ENCODE measurements around the gene SLC9A9.

SLC9A9 gene

DNA sequence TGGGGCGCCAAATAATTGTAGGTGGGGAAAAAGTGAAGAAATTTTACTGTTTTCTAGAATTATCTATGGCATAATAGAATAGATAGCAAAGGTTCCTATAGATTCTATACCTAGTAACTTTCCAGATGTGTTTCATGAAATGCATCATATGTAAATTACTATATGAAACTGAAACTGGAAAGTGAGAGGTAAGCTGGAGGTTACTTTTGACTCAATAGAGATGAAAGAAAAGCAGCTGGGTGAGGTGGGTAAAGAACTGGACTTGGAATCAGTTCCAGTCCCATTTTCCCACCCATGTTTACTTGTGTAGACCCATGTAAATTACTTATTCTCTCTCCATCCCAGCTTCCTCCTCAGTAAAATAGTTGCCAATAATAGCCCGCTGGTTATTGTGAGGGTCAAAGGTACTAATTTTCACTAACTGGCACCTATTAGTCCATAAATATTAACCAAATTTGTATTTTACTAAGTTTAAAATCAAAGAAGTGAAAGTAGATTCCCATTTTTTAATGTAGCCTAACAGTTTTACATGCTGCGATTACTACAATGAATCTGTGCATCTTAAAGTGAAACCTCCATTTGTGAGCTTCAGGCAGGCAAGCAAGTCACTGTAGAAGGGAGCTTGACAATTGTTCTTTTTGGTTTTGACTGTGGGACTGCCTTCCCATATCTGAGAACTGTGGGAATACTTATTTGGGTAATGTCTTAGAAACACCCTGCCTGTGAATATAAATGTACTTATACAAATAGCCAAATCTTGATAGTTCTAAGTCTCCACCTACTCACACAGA is 312.1 kb downstream of the SLC9A9 start:
- H3K4me3 ChIP-seq (ENCODE audit: low read depth, low read length), result no peak overlapping the region
- TF ChIP-seq CTCF (conservative IDR thresholded peaks at IDR 0.05; ENCODE audit: low read depth, low read length), result no peak
- DNase-seq (ENCODE audit: low read depth), result peak; percentile 31

DNA sequence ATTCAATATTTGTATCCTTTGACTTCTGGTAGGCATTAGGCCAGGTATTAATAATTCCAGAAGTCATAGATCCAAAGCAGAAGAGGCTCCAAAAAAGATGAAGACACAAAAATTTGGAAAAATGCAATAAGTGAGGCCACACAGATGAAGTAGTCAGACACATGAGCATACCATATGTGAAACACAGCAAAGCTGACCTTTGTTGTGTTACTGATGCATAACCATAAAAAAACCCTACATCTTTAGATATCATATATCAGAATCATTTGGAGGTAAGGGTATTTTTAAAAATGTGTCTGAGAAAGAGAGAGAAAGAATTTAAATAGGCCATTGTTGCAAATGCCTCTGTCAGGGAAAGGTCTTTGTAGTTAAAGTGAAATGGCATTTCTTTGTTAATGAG is 314.9 kb downstream of the SLC9A9 start:
- no peak for DNase-seq (ENCODE audit: low read depth)
- H3K4me3 ChIP-seq (ENCODE audit: low read depth, low read length), result no peak overlapping the region
- TF ChIP-seq CTCF (conservative IDR thresholded peaks at IDR 0.05; ENCODE audit: low read depth, low read length), result no peak

GRCh38 chr3:143532091-143532490 is 316.2 kb downstream of the SLC9A9 start:
- DNase-seq (ENCODE audit: low read depth), result no peak
- no peak overlapping the region for H3K4me3 ChIP-seq (ENCODE audit: low read depth, low read length)
- no peak for TF ChIP-seq CTCF (conservative IDR thresholded peaks at IDR 0.05; ENCODE audit: low read depth, low read length)

DNA sequence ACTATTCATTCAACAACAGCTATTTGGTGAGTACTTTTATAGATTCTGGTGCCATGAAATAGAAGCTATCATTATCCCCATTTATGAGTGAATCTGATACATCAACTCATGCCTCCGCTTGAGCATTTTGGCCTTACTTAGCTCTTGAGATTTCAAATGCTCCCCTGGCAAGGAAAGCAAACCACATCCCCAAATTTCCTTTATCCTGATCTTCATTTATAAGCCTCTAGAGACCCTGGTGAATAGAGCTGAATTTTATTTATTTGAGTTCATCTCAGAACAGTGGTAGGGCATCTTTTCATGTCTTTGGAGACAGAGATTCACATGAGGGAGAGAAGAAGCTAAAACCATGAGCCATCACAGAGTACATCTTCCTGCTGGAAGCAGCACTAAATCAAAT is 317.2 kb downstream of the SLC9A9 start:
- no peak for DNase-seq (ENCODE audit: low read depth)
- no peak overlapping the region for H3K4me3 ChIP-seq (ENCODE audit: low read depth, low read length)
- TF ChIP-seq CTCF (conservative IDR thresholded peaks at IDR 0.05; ENCODE audit: low read depth, low read length), result no peak

DNA sequence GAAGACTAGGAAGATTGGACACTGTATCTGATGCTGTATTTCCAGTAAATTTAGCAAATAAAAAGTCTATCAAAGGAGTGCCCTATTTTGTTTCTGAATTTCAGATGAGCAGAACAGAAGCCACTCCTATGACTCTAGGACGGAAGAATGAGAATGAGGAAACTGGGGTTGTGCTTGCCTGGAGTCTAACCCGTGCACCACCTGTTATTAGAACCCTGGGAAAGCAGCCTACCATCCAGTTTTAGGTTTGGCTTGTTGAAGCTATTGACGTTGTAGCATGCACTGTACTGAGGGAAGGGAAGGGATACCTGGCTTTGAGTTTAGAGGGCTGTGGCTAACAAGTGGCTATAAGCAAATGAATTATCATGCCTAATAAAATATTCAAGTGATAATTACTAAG is 318.5 kb downstream of the SLC9A9 start:
- no peak for DNase-seq (ENCODE audit: low read depth)
- H3K4me3 ChIP-seq (ENCODE audit: low read depth, low read length), result no peak overlapping the region
- TF ChIP-seq CTCF (conservative IDR thresholded peaks at IDR 0.05; ENCODE audit: low read depth, low read length), result no peak

- TF ChIP-seq CTCF (conservative IDR thresholded peaks at IDR 0.05; ENCODE audit: low read depth, low read length), result no peak
- H3K4me3 ChIP-seq (ENCODE audit: low read depth, low read length), result no peak overlapping the region
- DNase-seq (ENCODE audit: low read depth), result peak; percentile 83
These were observed 319.2 kb downstream of the SLC9A9 start for GRCh38 chr3:143529018-143529478.

GRCh38 chr3:143526011-143526545 is 322.2 kb downstream of the SLC9A9 start:
- DNase-seq (ENCODE audit: low read depth), result peak; percentile 56
- no peak overlapping the region for H3K4me3 ChIP-seq (ENCODE audit: low read depth, low read length)
- no peak for TF ChIP-seq CTCF (conservative IDR thresholded peaks at IDR 0.05; ENCODE audit: low read depth, low read length)
